Esophagus squamous epithelium (tissue), 5 donors: ENCODE results near the gene NAB2. TPM values are rescaled to one million over a fixed set of nuclear protein-coding genes. Genes with fewer than 3 reads are reported as not detected.

Experiments
- DNase-seq: peaks from one replicate; lab custom pipeline; 2025; lab: John Stamatoyannopoulos, UW
- H3K27ac ChIP-seq, 4 donors: fragments of 200-600 bp; sonication (generic); one replicate each; pipeline ENCODE4 v1.5.1; 2016 to 2019; ENCODE audit warnings: mild to moderate bottlenecking in 1 of 4
- H3K27me3 ChIP-seq, 4 donors: fragments of 200-600 bp; sonication (generic); 1 replicate in 3 of 4; 2 replicates in 1 of 4; pipeline versions ENCODE4 v1.5.1 to v1.6.0; 2017 to 2021; ENCODE audit warnings: antibody characterized with exemption in 1 of 4
- H3K36me3 ChIP-seq, 3 donors: fragments of 200-600 bp; sonication (generic); one replicate each; pipeline ENCODE4 v1.5.1; 2016 to 2019
- H3K4me1 ChIP-seq, 3 donors: fragments of 200-600 bp; sonication (generic); one replicate each; pipeline ENCODE4 v1.5.1; 2017 to 2019
- H3K4me3 ChIP-seq, 4 donors: fragments of 200-600 bp; sonication (generic); 1 replicate in 3 of 4; 2 replicates in 1 of 4; pipeline ENCODE4 v1.5.1; 2016 to 2019; ENCODE audit warnings: mild to moderate bottlenecking in 2 of 4, moderate library complexity in 1 of 4
- H3K9me3 ChIP-seq, 3 donors: fragments of 200-600 bp; sonication (generic); one replicate each; pipeline ENCODE4 v1.5.1; 2016 to 2019
- CTCF ChIP-seq, 6 experiments: fragments of 450-650 bp in 4 of 6; fragments of 200-600 bp in 2 of 6; sonication (generic) in 2 of 6; IDR thresholded peaks; one replicate each; pipeline ENCODE4 v1.5.1; 2016 to 2019; ENCODE audit warnings: antibody characterized with exemption in 6 of 6, mild to moderate bottlenecking in 4 of 6, moderate library complexity in 4 of 6
- POLR2A ChIP-seq, 4 donors: fragments of 450-650 bp; IDR thresholded peaks; one replicate each; pipeline ENCODE4 v1.6.1; 2017; ENCODE audit warnings: antibody characterized with exemption in 4 of 4, mild to moderate bottlenecking in 4 of 4, moderate library complexity in 3 of 4
- WGBS, 2 donors: methylation state at CpG; one replicate each; pipeline ENCODE4 v1.1.5; 2018; 5-methylcytosine and 5-hydroxymethylcytosine counted together
- intact Hi-C: fragments of 100-400 bp; cut with DNase I; formaldehyde crosslinking; loops from one replicate; pipeline ENCODE4 v1.15.0; 2022
- total RNA-seq, 4 donors: library from RNA; depleted of rRNA; stranded (reverse); fragments of >200 nt; gene quantifications; one replicate each; pipeline ENCODE4 v1.1.0, GENCODE V29; 2016
- donor health status: DM: yes; HTN: yes; CAD: no.

Gene NAB2
- total RNA-seq, 4 donors from 2014 or later: 9.1 to 25.2 (median 13.3) TPM

GRCh38 chr12:57123813-57124212, 34.9 kb downstream of the NAB2 start:
- no peak overlapping the region for H3K4me3 ChIP-seq
- H3K27me3 ChIP-seq: peaks cover 0 to 5% (median 0%) of the 10 kb centered on the region in 4 donors
- peaks cover 8 to 31% (median 18%) of the 10 kb centered on the region in 3 donors for H3K4me1 ChIP-seq
- WGBS, 2 donors: 28 to 34% methylated on average over 2 of the region's 2 CpGs
- no peaks in the 10 kb centered on the region for H3K36me3 ChIP-seq
- no peaks in the 10 kb centered on the region for H3K9me3 ChIP-seq
- no peak for TF ChIP-seq POLR2A (IDR thresholded peaks at IDR 0.05)
- TF ChIP-seq CTCF (IDR thresholded peaks at IDR 0.05): no peak
- intact Hi-C loops: no loop called here
- no peak for DNase-seq
- no peak overlapping the region for H3K27ac ChIP-seq

- H3K27me3 ChIP-seq: peaks cover 0 to 10% (median 0%) of the 10 kb centered on the region in 4 donors
- no peak overlapping the region for H3K27ac ChIP-seq
- H3K4me3 ChIP-seq: no peak overlapping the region
- DNase-seq: no peak
- no peaks in the 10 kb centered on the region for H3K36me3 ChIP-seq
- intact Hi-C loops: no loop called here
- H3K4me1 ChIP-seq: peaks cover 8 to 36% (median 19%) of the 10 kb centered on the region in 3 donors
- TF ChIP-seq POLR2A (IDR thresholded peaks at IDR 0.05) (no peak), CTCF (IDR thresholded peaks at IDR 0.05) (peak; percentile 94 to 98 (median 96))
- no peaks in the 10 kb centered on the region for H3K9me3 ChIP-seq
- WGBS, 2 donors: 13 to 16% methylated on average over 10 of the region's 10 CpGs
Measured at GRCh38 chr12:57124261-57124877, 35.5 kb downstream of the NAB2 start.

GRCh38 chr12:57126061-57126460, 37.1 kb downstream of the NAB2 start:
- peaks cover 0 to 13% (median 0%) of the 10 kb centered on the region in 4 donors for H3K27me3 ChIP-seq
- no peak overlapping the region for H3K4me3 ChIP-seq
- peak overlapping the region in 3 of 4 donors; percentile 98 to 100 (median 98) for H3K27ac ChIP-seq
- 94% methylated on average over 11 of the region's 11 CpGs for WGBS, 2 donors
- intact Hi-C loops: loop anchor here (2.0 kb wide), 1 partner anchor 57 kb away; no protein-coding TSS in a partner anchor
- TF ChIP-seq POLR2A (IDR thresholded peaks at IDR 0.05): no peak
- TF ChIP-seq CTCF (IDR thresholded peaks at IDR 0.05): no peak
- no peaks in the 10 kb centered on the region for H3K36me3 ChIP-seq
- DNase-seq: no peak
- peaks cover 20 to 53% (median 32%) of the 10 kb centered on the region in 3 donors for H3K4me1 ChIP-seq
- H3K9me3 ChIP-seq: no peaks in the 10 kb centered on the region

- WGBS, 2 donors: 11 to 42% methylated on average over 7 of the region's 7 CpGs
- Histone ChIP-seq H3K27me3 (peaks cover 0 to 13% (median 0%) of the 10 kb centered on the region in 4 donors), H3K9me3 (no peaks in the 10 kb centered on the region), H3K4me1 (peaks cover 25 to 58% (median 37%) of the 10 kb centered on the region in 3 donors), H3K36me3 (no peaks in the 10 kb centered on the region), H3K27ac (peak overlapping the region; percentile 97 to 100 (median 98)), H3K4me3 (peak overlapping the region in 2 of 4 donors; percentile 75 to 78)
- no peak for DNase-seq
- no peak for TF ChIP-seq CTCF (IDR thresholded peaks at IDR 0.05)
- TF ChIP-seq POLR2A (IDR thresholded peaks at IDR 0.05): no peak
- intact Hi-C loops: loop anchor here (2.0 kb wide), 1 partner anchor 56 kb away; no protein-coding TSS in a partner anchor
Measured at GRCh38 chr12:57126561-57126960, 37.6 kb downstream of the NAB2 start.

GRCh38 chr12:57127101-57127725, 38.3 kb downstream of the NAB2 start:
- intact Hi-C loops: loop anchor here (2.0 kb wide), 1 partner anchor 56 kb away; no protein-coding TSS in a partner anchor
- H3K27ac ChIP-seq: peak overlapping the region; percentile 97 to 100 (median 98)
- no peak for DNase-seq
- peak overlapping the region; percentile 69 to 87 (median 76) for H3K4me3 ChIP-seq
- H3K9me3 ChIP-seq: no peaks in the 10 kb centered on the region
- peaks cover 0 to 13% (median 0%) of the 10 kb centered on the region in 4 donors for H3K27me3 ChIP-seq
- WGBS, 2 donors: 3 to 5% methylated on average over 13 to 14 of the region's 26 CpGs
- H3K36me3 ChIP-seq: no peaks in the 10 kb centered on the region
- H3K4me1 ChIP-seq: peaks cover 29 to 65% (median 44%) of the 10 kb centered on the region in 3 donors
- TF ChIP-seq CTCF (IDR thresholded peaks at IDR 0.05) (peak in 3 of 6 experiments; percentile 24 to 43 (median 36)), POLR2A (IDR thresholded peaks at IDR 0.05) (no peak)
